ENCODE measurements around the gene TMEM200C.

DNA sequence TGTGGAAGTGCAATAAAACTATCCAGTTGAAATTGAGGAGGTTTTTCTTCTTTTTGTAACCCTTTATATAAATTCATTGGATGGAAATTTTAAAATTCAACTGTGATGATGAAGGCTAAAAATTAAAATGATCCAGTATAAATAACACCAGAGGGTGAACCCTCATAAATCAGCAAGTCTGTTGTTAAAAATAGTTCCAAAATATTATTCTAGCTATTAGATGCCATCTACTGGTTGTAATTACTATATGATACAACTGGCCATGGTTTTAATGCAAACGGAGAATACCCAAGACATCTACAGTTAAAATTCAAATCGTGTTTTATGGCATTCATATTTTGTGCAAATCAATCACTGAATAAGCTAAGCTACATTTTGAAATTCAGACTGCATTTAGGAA, 53.8 kb downstream of the TMEM200C start:
- no peak for TF ChIP-seq ZC3H10 (CRISPR knock-in tag; IDR thresholded peaks at IDR 0.05)
- no peak for TF ChIP-seq PPARA (CRISPR knock-in tag; IDR thresholded peaks at IDR 0.05; ENCODE audit: borderline replicate concordance)
- TF ChIP-seq ZNF565 (CRISPR knock-in tag; conservative IDR thresholded peaks at IDR 0.05; ENCODE audit: low read depth) = no peak
